Thyroid gland (tissue), 4 donors: Measurements from ENCODE around the gene PARD3.

Source experiments
- CTCF ChIP-seq, 6 experiments: fragments of 200-600 bp in 3 of 6; fragments of 450-650 bp in 3 of 6; sonication (generic) in 3 of 6; IDR thresholded peaks; one replicate each; pipeline ENCODE4 v1.5.1; 2016 to 2019; ENCODE audit warnings: antibody characterized with exemption in 6 of 6, mild to moderate bottlenecking in 2 of 6, inconsistent platforms in 1 of 6, moderate library complexity in 1 of 6
- POLR2A ChIP-seq, 2 donors: fragments of 450-650 bp; IDR thresholded peaks; one replicate each; pipeline ENCODE4 v1.6.1; 2017; ENCODE audit warnings: antibody characterized with exemption in 2 of 2, mild to moderate bottlenecking in 2 of 2, moderate library complexity in 1 of 2

GRCh38 chr10:34235164-34235832, 579.8 kb downstream of the PARD3 start:
- TF ChIP-seq CTCF (IDR thresholded peaks at IDR 0.05) (no peak), POLR2A (IDR thresholded peaks at IDR 0.05) (no peak)
